Tibial nerve (tissue), 4 donors: Measurements from ENCODE around the gene INSYN1. TPM values are rescaled to one million over a fixed set of nuclear protein-coding genes. Genes with fewer than 3 reads are reported as not detected.

ENCODE experiments used
- DNase-seq, 2 donors: peaks; one replicate each; pipeline ENCODE4 v3.0.0-alpha.2; 2019; ENCODE audit warnings: low spot score in 2 of 2
- H3K27ac ChIP-seq, 4 donors: fragments of 200-600 bp; sonication (generic) in 3 of 4; one replicate each; pipeline ENCODE4 v1.5.1; 2017 to 2019; ENCODE audit warnings: mild to moderate bottlenecking in 1 of 4
- H3K27me3 ChIP-seq, 2 donors: fragments of 200-600 bp; sonication (generic) in 1 of 2; one replicate each; pipeline versions ENCODE4 v1.5.1 to v1.6.0; 2017 to 2019
- H3K36me3 ChIP-seq, 3 donors: fragments of 200-600 bp; sonication (generic); one replicate each; pipeline ENCODE4 v1.5.1; 2018 to 2019
- H3K4me1 ChIP-seq, 4 donors: fragments of 200-600 bp; sonication (generic) in 3 of 4; one replicate each; pipeline ENCODE4 v1.5.1; 2017 to 2019
- H3K4me3 ChIP-seq, 4 donors: fragments of 200-600 bp; sonication (generic) in 3 of 4; one replicate each; pipeline ENCODE4 v1.5.1; 2017 to 2019; ENCODE audit warnings: mild to moderate bottlenecking in 1 of 4, moderate library complexity in 1 of 4
- H3K9me3 ChIP-seq, 4 donors: fragments of 200-600 bp; sonication (generic) in 3 of 4; one replicate each; pipeline ENCODE4 v1.5.1; 2017 to 2019
- CTCF ChIP-seq, 5 experiments: fragments of 200-600 bp in 3 of 5; fragments of 450-650 bp in 2 of 5; sonication (generic) in 3 of 5; IDR thresholded peaks; one replicate each; pipeline ENCODE4 v1.5.1; 2016 to 2019; ENCODE audit warnings: antibody characterized with exemption in 5 of 5, mild to moderate bottlenecking in 3 of 5, moderate library complexity in 2 of 5
- EP300 ChIP-seq, 2 donors: sonication (generic); formaldehyde crosslinking; IDR thresholded peaks; one replicate each; pipeline ENCODE4 v1.6.1; 2017; ENCODE audit warnings: antibody characterized with exemption in 2 of 2, mild to moderate bottlenecking in 1 of 2
- POLR2A ChIP-seq, 2 donors: fragments of 450-650 bp; IDR thresholded peaks; one replicate each; pipeline ENCODE4 v1.6.1; 2017; ENCODE audit warnings: antibody characterized with exemption in 2 of 2, mild to moderate bottlenecking in 2 of 2, moderate library complexity in 2 of 2
- WGBS, 2 donors: methylation state at CpG; one replicate each; pipeline ENCODE4 v1.1.5; 2018; 5-methylcytosine and 5-hydroxymethylcytosine counted together
- total RNA-seq, 4 donors: library from RNA; depleted of rRNA; stranded (reverse); fragments of >200 nt; gene quantifications; one replicate each; pipeline ENCODE4 v1.1.0, GENCODE V29; 2016

The INSYN1 gene
- total RNA-seq, 4 donors from 2014 or later: 2.8 to 10.9 (median 6.7) TPM

- Histone ChIP-seq H3K9me3 (no peaks in the 10 kb centered on the region), H3K27ac (peak overlapping the region in 1 of 4 donors; percentile 62), H3K4me1 (peaks cover 0 to 23% (median 8%) of the 10 kb centered on the region in 4 donors), H3K36me3 (no peaks in the 10 kb centered on the region), H3K27me3 (peaks cover 0 to 30% of the 10 kb centered on the region in 2 donors), H3K4me3 (peak overlapping the region; percentile 40 to 61 (median 50))
- 1% methylated on average over 26 to 35 of the region's 79 CpGs for WGBS, 2 donors
- DNase-seq: no peak
- TF ChIP-seq POLR2A (IDR thresholded peaks at IDR 0.05) (no peak), EP300 (IDR thresholded peaks at IDR 0.05) (no peak), CTCF (IDR thresholded peaks at IDR 0.05) (no peak)
These were observed 999 bp downstream of the INSYN1 start for GRCh38 chr15:73751899-73752805.

DNA sequence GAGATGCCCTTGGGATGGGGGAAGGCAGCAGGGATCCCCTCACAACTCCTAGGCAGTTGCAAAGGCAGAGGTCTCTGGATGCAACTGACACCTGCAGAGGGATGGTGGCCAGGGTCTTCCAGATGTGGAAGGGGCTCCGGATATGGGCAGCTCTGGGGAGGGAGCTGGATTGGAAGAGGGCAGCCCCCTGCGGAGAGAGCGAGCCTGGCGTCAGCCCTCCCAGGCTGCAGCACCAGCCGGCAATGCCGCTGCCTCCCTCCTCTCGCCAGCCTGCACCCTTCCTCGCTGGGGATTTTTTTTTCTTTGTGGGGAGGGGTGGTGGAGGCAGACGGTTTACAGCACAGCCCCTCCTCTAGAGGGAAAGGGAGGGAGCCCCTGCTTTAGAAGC, 1.6 kb downstream of the INSYN1 start:
- no peak for DNase-seq
- H3K27me3 ChIP-seq: peaks cover 0 to 24% of the 10 kb centered on the region in 2 donors
- H3K36me3 ChIP-seq: no peaks in the 10 kb centered on the region
- no peak for TF ChIP-seq POLR2A (IDR thresholded peaks at IDR 0.05)
- TF ChIP-seq CTCF (IDR thresholded peaks at IDR 0.05): no peak
- TF ChIP-seq EP300 (IDR thresholded peaks at IDR 0.05): no peak
- peak overlapping the region in 3 of 4 donors; percentile 44 to 61 (median 57) for H3K4me3 ChIP-seq
- H3K9me3 ChIP-seq: no peaks in the 10 kb centered on the region
- H3K4me1 ChIP-seq: peaks cover 0 to 29% (median 8%) of the 10 kb centered on the region in 4 donors
- 11 to 12% methylated on average over 4 to 6 of the region's 9 CpGs for WGBS, 2 donors
- no peak overlapping the region for H3K27ac ChIP-seq

- Histone ChIP-seq H3K27ac (no peak overlapping the region), H3K27me3 (peaks cover 0 to 21% of the 10 kb centered on the region in 2 donors), H3K4me1 (peaks cover 0 to 29% (median 8%) of the 10 kb centered on the region in 4 donors), H3K9me3 (no peaks in the 10 kb centered on the region), H3K36me3 (no peaks in the 10 kb centered on the region), H3K4me3 (no peak overlapping the region)
- TF ChIP-seq POLR2A (IDR thresholded peaks at IDR 0.05): no peak
- TF ChIP-seq EP300 (IDR thresholded peaks at IDR 0.05): no peak
- TF ChIP-seq CTCF (IDR thresholded peaks at IDR 0.05): no peak
- 84 to 90% methylated on average over 16 to 20 of the region's 20 CpGs for WGBS, 2 donors
- no peak for DNase-seq
These were observed 2.2 kb downstream of the INSYN1 start for GRCh38 chr15:73750951-73751350.

DNA sequence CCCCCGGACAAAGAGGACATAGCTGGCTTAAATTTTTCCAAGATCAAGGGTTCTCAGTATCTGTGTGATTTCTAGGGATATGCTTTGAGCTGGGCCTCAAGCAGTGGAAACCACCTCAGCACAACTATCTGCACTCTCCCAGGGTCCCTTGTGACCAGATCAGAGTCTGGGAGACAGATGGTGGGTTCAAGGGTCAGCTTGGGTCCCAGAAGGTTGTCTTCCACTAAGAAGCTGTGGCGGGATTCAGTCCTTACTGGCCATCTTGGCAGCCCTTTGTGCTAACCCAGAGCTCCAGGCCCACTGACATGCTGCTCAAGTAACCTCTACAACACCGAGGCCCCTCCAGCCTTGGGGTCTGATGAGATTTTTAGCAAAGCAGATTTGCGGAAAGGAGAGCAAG, 2.7 kb downstream of the INSYN1 start:
- no peak for DNase-seq
- H3K4me1 ChIP-seq: peaks cover 0 to 29% (median 8%) of the 10 kb centered on the region in 4 donors
- no peaks in the 10 kb centered on the region for H3K36me3 ChIP-seq
- H3K9me3 ChIP-seq: no peaks in the 10 kb centered on the region
- 73 to 84% methylated on average over 4 of the region's 4 CpGs for WGBS, 2 donors
- H3K4me3 ChIP-seq: no peak overlapping the region
- no peak overlapping the region for H3K27ac ChIP-seq
- H3K27me3 ChIP-seq: peaks cover 0 to 21% of the 10 kb centered on the region in 2 donors
- no peak for TF ChIP-seq EP300 (IDR thresholded peaks at IDR 0.05)
- no peak for TF ChIP-seq POLR2A (IDR thresholded peaks at IDR 0.05)
- TF ChIP-seq CTCF (IDR thresholded peaks at IDR 0.05): no peak

GRCh38 chr15:73749971-73750370, 3.2 kb downstream of the INSYN1 start:
- Histone ChIP-seq H3K4me3 (no peak overlapping the region), H3K27ac (no peak overlapping the region), H3K36me3 (no peaks in the 10 kb centered on the region), H3K9me3 (no peaks in the 10 kb centered on the region), H3K27me3 (peaks cover 0 to 21% of the 10 kb centered on the region in 2 donors), H3K4me1 (peaks cover 0 to 29% (median 8%) of the 10 kb centered on the region in 4 donors)
- DNase-seq: no peak
- no peak for TF ChIP-seq POLR2A (IDR thresholded peaks at IDR 0.05)
- no peak for TF ChIP-seq EP300 (IDR thresholded peaks at IDR 0.05)
- no peak for TF ChIP-seq CTCF (IDR thresholded peaks at IDR 0.05)
- WGBS, 2 donors: 78 to 87% methylated on average over 5 of the region's 5 CpGs
